ENCODE measurements around the gene ARIH1. TPM values are rescaled to one million over a fixed set of nuclear protein-coding genes. Genes with fewer than 3 reads are reported as not detected.

The ARIH1 gene
- total and polyA plus RNA-seq, 2 donors (not counting 1 experiment from before 2014, with no cell fraction given) = 27.9 to 199 TPM

GRCh38 chr15:72488558-72488957 is 14.4 kb downstream of the ARIH1 start:
- WGBS (ENCODE audit: insufficient coverage) = 100% methylated on average over 2 of the region's 2 CpGs
- peaks cover 5% of the 10 kb centered on the region in 2 donors for H3K4me1 ChIP-seq (ENCODE audit: control insufficient read depth in 2 of 2, insufficient read depth in 2 of 2, low read length in 2 of 2)
- DNase-seq (no peak), ATAC-seq (ENCODE audit: low read depth) (no peak)
- no peaks in the 10 kb centered on the region for H3K9me3 ChIP-seq (ENCODE audit: control extremely low read depth in 1 of 3, control insufficient read depth in 2 of 3, insufficient read depth in 1 of 3, low read length in 2 of 3)
- intact Hi-C loops (cut with micrococcal nuclease) = no loop called here
- H4K20me1 ChIP-seq (ENCODE audit: control insufficient read depth, insufficient read depth, low read length, poor library complexity, severe bottlenecking) = peaks cover 98% of the 10 kb centered on the region
- Mint-ChIP-seq H3K9me3 (ENCODE audit: insufficient read depth) (no peaks in the 10 kb centered on the region), H3K4me1 (peaks cover 55% of the 10 kb centered on the region), H3K4me3 (no peak overlapping the region), H3K27me3 (no peaks in the 10 kb centered on the region), H3K27ac (no peak overlapping the region)
- H3K27ac ChIP-seq (ENCODE audit: low read length in 2 of 2) = no peak overlapping the region
- CTCF ChIA-PET = interaction anchor here (0.6 kb wide), 1 partner anchor 28 kb away, joined by 5 read pairs; no protein-coding TSS in a partner anchor
- no peak overlapping the region for H3K4me2 ChIP-seq (replicated peaks; ENCODE audit: low read depth, low read length, poor library complexity, severe bottlenecking)
- no peak overlapping the region for H2AFZ ChIP-seq (ENCODE audit: insufficient read depth, low read depth, low read length, poor library complexity, severe bottlenecking)
- POLR2A ChIA-PET = no interaction called here
- no peak overlapping the region for H3K9ac ChIP-seq (ENCODE audit: low read length)
- H3K36me3 ChIP-seq (replicated peaks in 1 of 2; ENCODE audit: control extremely low read depth in 1 of 2, control insufficient read depth in 1 of 2, extremely low read depth in 1 of 2, insufficient read depth in 2 of 2, low read length in 1 of 2) = peaks cover 0 to 2% of the 10 kb centered on the region in 2 experiments
- H3K4me3 ChIP-seq (ENCODE audit: control extremely low read depth in 1 of 5, extremely low read depth in 1 of 5, insufficient read depth in 1 of 5, low read depth in 2 of 5, low read length in 4 of 5) = no peak overlapping the region
- H3K79me2 ChIP-seq (ENCODE audit: control insufficient read depth, insufficient read depth, low read length) = peaks cover 100% of the 10 kb centered on the region
- no peaks in the 10 kb centered on the region for H3K27me3 ChIP-seq (replicated peaks in 1 of 4; ENCODE audit: control extremely low read depth in 1 of 4, control insufficient read depth in 3 of 4, insufficient read depth in 4 of 4, low read length in 3 of 4)
- TF ChIP-seq EZH2 (IDR thresholded peaks at IDR 0.05; ENCODE audit: borderline replicate concordance, insufficient read depth, low read depth, low read length, poor library complexity, severe bottlenecking) (no peak), CTCF (IDR thresholded peaks at IDR 0.05) (no peak)

GRCh38 chr15:72489943-72490554 is 15.9 kb downstream of the ARIH1 start:
- DNase-seq = no peak
- H2AFZ ChIP-seq (ENCODE audit: insufficient read depth, low read depth, low read length, poor library complexity, severe bottlenecking) = no peak overlapping the region
- intact Hi-C loops (cut with micrococcal nuclease) = no loop called here
- H4K20me1 ChIP-seq (ENCODE audit: control insufficient read depth, insufficient read depth, low read length, poor library complexity, severe bottlenecking) = peaks cover 98% of the 10 kb centered on the region
- ChIA-PET CTCF (no interaction called here), POLR2A (no interaction called here)
- H3K27ac Mint-ChIP-seq = no peak overlapping the region
- H3K9me3 ChIP-seq (ENCODE audit: control extremely low read depth in 1 of 3, control insufficient read depth in 2 of 3, insufficient read depth in 1 of 3, low read length in 2 of 3) = no peaks in the 10 kb centered on the region
- H3K4me1 Mint-ChIP-seq = peaks cover 54% of the 10 kb centered on the region
- H3K36me3 ChIP-seq (replicated peaks in 1 of 2; ENCODE audit: control extremely low read depth in 1 of 2, control insufficient read depth in 1 of 2, extremely low read depth in 1 of 2, insufficient read depth in 2 of 2, low read length in 1 of 2) = peaks cover 0 to under 1% of the 10 kb centered on the region in 2 experiments
- H3K79me2 ChIP-seq (ENCODE audit: control insufficient read depth, insufficient read depth, low read length) = peaks cover 100% of the 10 kb centered on the region
- no peak for ATAC-seq (ENCODE audit: low read depth)
- no peak overlapping the region for H3K4me3 ChIP-seq (ENCODE audit: control extremely low read depth in 1 of 5, extremely low read depth in 1 of 5, insufficient read depth in 1 of 5, low read depth in 2 of 5, low read length in 4 of 5)
- no peaks in the 10 kb centered on the region for H3K27me3 Mint-ChIP-seq
- no peak overlapping the region for H3K4me2 ChIP-seq (replicated peaks; ENCODE audit: low read depth, low read length, poor library complexity, severe bottlenecking)
- H3K9me3 Mint-ChIP-seq (ENCODE audit: insufficient read depth) = no peaks in the 10 kb centered on the region
- no peak overlapping the region for H3K27ac ChIP-seq (ENCODE audit: low read length in 2 of 2)
- TF ChIP-seq CTCF (IDR thresholded peaks at IDR 0.05) (no peak), EZH2 (IDR thresholded peaks at IDR 0.05; ENCODE audit: borderline replicate concordance, insufficient read depth, low read depth, low read length, poor library complexity, severe bottlenecking) (no peak)
- H3K27me3 ChIP-seq (replicated peaks in 1 of 4; ENCODE audit: control extremely low read depth in 1 of 4, control insufficient read depth in 3 of 4, insufficient read depth in 4 of 4, low read length in 3 of 4) = no peaks in the 10 kb centered on the region
- H3K4me3 Mint-ChIP-seq = no peak overlapping the region
- H3K9ac ChIP-seq (ENCODE audit: low read length) = no peak overlapping the region
- peaks cover 8 to 14% of the 10 kb centered on the region in 2 donors for H3K4me1 ChIP-seq (ENCODE audit: control insufficient read depth in 2 of 2, insufficient read depth in 2 of 2, low read length in 2 of 2)
- WGBS (ENCODE audit: insufficient coverage) = 100% methylated on average over 5 of the region's 7 CpGs

Measured in B cell (primary cell).